GM12875 (cell line): ENCODE results near the gene FCHO1.
A peak's percentile ranks its signal among the peaks of the same experiment; 100 is the strongest.

ENCODE experiments used
- H3K4me3 ChIP-seq: one replicate; pipeline ENCODE4 v1.5.1; 2011; ENCODE audit warnings: low read depth, low read length, control low read depth
- CTCF ChIP-seq: IDR thresholded peaks from 2 replicates; pipeline ENCODE4 v1.5.1; 2011; ENCODE audit warnings: low read depth, mild to moderate bottlenecking, control low read depth, inconsistent platforms, low read length, moderate library complexity, borderline replicate concordance; ENCODE audit not compliant: insufficient read depth

Gene FCHO1

GRCh38 chr19:17747205-17748098 lies 3.8 kb upstream of the FCHO1 start:
- H3K4me3 ChIP-seq, result peak overlapping the region; percentile 79
- TF ChIP-seq CTCF, result no peak

DNA sequence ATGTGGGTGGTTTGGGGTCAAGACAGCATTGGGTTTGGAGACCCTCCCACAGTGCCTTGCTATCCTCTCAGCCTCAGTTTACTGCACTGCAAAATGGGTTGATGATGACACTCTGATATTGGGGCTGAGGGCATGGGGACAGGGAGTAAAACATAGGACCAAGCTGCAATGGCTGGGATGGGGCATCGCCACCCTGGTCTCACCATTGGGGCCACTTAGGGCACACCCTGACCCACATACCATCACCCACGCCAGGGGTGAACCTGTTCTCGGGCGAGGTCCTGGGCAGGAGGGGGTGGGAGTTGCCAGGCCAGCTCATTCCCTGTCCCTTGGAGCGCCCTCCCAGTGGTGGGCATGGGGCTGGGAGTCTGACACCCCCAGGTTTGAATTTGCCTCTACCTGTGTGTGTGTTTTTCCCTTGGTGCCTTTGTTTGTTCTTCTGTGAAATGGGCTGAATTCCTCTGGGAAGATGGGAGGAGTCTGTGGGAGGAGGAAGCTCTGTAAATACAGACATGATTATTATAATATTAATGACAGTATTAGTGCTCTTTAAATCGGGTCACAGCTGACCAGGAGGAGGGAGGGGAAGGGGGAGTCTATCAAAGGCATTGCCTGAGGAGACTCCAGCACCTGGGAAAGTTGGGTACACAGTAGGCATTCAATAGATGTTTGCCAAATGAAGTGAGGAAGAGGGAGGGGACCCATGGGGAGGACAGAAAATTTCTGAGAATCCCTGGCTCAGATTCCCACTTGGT lies 2.2 kb upstream of the FCHO1 start:
- no peak for TF ChIP-seq CTCF
- peak overlapping the region; percentile 79 for H3K4me3 ChIP-seq

- TF ChIP-seq CTCF, result no peak
- peak overlapping the region; percentile 48 for H3K4me3 ChIP-seq
Observed at GRCh38 chr19:17749912-17750317, 1.4 kb upstream of the FCHO1 start.

- no peak for TF ChIP-seq CTCF
- H3K4me3 ChIP-seq, result peak overlapping the region; percentile 48
Observed at GRCh38 chr19:17751912-17752273, 616 bp downstream of the FCHO1 start.

DNA sequence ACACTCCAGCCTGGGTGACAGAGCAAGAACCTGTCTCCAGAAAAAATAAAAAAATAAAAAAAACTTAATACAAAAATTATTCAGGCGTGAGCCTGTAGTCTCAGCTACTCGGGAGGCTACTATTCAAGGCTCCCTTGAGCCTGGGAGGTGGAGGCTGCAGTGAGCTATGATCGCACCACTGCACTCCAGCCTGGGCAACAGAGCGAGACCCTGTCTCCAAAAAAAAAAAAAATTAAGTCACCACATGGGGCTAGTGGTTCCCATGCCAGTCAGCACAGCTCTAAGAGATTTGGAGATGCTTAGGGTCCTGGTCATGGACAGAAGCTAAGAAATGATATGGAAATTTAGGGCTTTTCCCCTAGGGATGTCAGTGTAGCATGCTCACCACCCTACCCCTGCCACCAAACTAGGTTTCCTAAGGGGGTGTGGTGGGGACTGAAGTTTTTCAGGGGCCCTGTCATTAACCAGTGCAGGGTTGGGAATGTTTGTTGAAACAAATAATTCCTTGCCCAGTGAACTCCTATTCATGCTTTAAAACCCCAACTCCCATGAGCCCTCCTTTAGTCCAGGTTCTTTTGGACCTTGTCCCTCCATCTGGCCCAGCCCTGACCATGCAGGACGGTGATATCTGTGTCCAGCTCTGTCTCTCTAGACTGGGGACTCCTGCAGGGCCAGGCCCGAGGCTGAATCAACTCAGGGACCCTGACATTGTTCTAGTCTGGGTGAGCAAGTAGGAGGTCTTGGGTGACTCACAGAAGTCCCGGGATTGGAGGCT lies 1.8 kb downstream of the FCHO1 start:
- no peak overlapping the region for H3K4me3 ChIP-seq
- TF ChIP-seq CTCF, result no peak

DNA sequence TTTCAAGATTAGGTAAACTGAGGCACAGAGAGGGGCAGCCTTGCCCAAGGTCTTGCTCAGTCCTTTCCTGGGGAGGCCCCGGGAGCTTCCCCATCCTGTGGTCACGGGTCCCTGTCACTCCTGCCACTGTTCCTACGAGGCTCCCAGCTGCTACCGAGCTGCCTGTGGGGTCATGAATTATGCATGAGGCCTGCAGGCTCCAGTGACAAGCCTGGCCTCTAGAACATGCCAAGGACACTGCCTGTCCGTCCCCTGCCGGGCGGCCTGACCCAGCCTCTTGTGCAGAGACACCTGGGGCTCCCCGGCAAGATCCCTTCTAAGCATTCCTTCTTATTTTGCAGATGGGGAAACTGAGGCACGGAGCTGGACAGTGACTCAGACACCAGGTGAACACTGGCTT lies 2.7 kb downstream of the FCHO1 start:
- no peak for TF ChIP-seq CTCF
- H3K4me3 ChIP-seq, result no peak overlapping the region
